VCaP (cell line): ENCODE data around the gene KCNQ2.

Experiments used
- H3K27ac ChIP-seq: fragments of 450-650 bp; 2 replicates; pipeline ENCODE4 v1.5.1; 2017
- TF ChIP-seq, protein P1 (sequence below): fragments of 450-650 bp; conservative IDR thresholded peaks from 2 replicates; pipeline ENCODE4 v1.5.1; 2017; ENCODE audit warnings: mild to moderate bottlenecking, moderate library complexity

The KCNQ2 gene

DNA sequence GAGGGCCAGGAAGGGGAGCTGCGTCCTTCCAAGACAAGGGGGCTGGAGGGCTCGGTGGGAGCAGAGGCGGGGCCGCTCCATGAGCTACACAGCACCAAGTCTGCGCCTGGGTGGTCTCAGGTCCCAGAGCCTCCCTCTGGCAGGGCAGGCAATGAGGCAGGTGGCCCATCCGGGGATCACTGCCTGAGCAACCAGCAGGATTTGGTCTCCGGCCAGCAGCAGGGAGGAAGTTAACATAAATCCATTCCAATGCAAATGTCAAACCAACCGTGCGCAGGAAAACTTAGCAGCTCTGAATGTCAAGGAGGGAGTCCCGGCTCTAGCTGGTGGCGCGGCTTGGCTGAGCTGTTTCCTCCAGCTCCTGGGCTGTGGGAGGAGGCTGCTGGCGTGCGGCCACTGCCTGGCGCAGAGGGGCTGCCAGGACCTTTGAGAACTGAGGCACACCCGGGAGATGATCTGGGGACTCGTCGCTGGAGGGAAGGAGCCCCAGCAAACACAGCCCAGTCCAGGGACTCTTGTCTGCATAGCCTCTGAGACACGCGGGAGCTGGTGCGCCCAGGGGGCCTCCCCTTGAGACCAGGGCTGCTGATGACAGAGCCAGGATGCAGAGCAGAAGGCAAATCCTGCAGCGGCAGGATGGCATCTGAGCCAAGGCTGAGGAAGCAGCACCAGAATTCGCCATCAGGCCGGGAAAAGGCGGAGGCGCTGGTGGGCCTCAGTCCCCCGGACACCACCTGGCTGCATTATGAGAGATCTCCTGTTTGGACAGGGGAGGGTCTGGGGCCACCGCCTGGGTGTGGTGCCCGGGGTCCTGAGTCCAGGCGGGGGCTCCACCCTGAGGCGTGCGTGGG, 78.2 kb downstream of the KCNQ2 start:
- no peak overlapping the region for H3K27ac ChIP-seq
- TF ChIP-seq, protein P1, sequence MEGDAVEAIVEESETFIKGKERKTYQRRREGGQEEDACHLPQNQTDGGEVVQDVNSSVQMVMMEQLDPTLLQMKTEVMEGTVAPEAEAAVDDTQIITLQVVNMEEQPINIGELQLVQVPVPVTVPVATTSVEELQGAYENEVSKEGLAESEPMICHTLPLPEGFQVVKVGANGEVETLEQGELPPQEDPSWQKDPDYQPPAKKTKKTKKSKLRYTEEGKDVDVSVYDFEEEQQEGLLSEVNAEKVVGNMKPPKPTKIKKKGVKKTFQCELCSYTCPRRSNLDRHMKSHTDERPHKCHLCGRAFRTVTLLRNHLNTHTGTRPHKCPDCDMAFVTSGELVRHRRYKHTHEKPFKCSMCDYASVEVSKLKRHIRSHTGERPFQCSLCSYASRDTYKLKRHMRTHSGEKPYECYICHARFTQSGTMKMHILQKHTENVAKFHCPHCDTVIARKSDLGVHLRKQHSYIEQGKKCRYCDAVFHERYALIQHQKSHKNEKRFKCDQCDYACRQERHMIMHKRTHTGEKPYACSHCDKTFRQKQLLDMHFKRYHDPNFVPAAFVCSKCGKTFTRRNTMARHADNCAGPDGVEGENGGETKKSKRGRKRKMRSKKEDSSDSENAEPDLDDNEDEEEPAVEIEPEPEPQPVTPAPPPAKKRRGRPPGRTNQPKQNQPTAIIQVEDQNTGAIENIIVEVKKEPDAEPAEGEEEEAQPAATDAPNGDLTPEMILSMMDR, result no peak

DNA sequence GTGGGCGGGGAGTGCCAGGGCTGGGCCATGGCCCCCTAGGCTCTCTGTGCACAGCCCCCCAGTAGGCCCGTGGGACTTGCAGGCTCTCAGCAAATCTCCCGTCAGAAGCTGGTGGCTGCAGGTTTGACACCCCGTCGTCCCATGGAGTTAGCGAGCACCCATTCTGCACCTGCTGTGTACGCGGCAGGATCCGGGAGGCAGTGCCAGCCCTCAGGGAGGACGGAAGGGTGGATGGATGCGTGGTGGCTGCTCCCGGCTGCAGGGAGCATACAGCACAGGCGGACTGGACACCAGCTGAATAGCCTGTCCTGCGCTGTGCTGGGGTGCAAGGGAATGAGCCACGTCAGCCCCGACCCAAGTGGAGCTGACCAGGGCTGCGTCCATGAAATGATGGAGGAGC, 78.9 kb downstream of the KCNQ2 start:
- TF ChIP-seq, protein P1, result no peak
- no peak overlapping the region for H3K27ac ChIP-seq

DNA sequence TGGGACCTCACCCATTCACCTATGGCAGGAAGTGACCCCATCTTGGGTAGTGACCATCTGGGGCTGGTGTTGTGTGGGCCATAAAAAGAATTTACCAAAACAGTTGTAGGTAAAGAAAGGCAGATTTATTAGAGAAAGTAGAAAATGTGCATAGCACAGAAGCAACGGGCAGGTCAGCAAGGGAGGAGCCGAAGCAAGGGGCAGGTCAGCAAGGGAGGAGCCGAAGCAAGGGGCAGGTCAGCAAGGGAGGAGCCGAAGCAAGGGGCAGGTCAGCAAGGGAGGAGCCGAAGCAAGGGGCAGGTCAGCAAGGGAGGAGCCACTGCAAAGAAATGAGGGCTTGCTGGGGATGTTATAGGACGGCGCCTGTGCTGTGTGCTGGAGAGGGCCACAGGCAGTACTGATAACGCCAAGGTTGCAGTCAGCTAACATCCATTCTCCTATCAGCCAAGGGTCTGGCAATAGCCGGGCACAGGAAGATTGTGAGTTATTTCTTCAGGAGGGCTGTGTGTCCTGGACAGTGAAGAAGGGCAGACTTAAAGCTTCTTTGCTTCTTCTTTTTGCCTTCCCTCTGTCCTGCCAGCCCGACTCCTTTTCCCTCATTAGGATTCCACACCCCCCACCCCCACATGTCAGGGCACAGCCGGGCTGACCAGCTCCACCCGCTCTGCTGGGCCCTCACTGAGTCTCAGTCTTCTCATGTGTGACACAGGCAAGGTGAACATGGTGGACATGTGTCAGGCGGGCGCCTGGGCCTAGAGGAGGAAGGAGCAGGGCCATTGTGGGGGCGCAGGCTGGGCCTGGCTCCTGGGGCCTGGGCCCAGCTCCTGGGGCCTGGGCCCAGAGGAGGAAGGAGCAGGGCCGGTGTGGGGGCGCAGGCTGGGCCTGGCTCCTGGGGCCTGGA, 79.7 kb downstream of the KCNQ2 start:
- no peak overlapping the region for H3K27ac ChIP-seq
- TF ChIP-seq, protein P1, result no peak

DNA sequence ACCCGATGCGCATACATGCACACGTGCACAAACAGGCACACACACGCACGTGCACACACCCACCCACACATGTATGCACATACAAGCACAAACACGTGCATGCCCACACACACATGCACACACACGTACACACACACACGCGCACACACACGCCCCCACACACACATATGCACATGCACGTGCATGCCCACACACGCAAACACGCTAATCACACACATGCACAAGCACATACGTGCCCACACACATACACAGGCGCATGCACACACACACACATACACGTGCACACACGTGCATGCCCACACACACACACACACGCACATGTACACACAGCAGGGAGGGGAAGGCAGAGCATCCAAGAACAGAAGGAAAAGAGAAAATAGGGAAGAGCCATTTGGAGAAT, 84.5 kb downstream of the KCNQ2 start:
- no peak overlapping the region for H3K27ac ChIP-seq
- TF ChIP-seq, protein P1, result no peak

DNA sequence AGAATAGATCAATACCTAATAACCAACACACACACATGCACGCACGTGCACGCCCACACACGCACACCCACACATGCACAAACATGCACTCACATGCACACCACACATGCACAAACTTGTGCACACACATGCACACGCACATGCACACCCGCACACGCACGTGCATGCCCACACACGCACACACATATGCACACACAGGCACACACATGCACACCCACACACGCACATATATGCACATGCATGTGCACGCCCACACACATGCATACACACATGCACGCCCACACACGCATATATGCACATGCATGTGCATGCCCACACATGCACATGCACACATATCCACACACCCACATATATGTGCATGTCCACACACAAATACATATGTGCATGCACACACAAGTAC, 85.1 kb downstream of the KCNQ2 start:
- H3K27ac ChIP-seq, result no peak overlapping the region

DNA sequence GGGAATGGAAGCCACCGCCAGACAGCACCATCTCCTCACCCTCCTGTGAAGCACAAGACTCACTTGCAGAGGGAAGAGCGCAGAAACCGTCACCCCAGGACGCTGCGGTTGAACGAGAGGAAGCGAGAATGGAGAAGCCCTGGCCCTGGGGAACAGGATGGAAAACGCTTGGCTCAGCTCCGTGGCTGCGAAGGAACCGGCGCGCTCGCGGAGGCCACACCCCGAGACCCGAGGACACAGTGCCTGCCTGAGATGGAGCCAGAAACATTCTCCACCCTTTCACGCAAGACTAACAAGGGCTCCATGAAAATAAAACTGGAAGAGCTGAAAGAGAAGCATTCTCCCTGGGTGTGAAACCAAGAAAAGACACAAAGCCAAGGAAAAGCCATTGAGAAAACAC, 86.0 kb downstream of the KCNQ2 start:
- H3K27ac ChIP-seq, result no peak overlapping the region
- TF ChIP-seq, protein P1, result no peak

More for the DNA sequence above, 85.1 kb downstream of the KCNQ2 start:
- TF ChIP-seq, protein P1, result no peak

DNA sequence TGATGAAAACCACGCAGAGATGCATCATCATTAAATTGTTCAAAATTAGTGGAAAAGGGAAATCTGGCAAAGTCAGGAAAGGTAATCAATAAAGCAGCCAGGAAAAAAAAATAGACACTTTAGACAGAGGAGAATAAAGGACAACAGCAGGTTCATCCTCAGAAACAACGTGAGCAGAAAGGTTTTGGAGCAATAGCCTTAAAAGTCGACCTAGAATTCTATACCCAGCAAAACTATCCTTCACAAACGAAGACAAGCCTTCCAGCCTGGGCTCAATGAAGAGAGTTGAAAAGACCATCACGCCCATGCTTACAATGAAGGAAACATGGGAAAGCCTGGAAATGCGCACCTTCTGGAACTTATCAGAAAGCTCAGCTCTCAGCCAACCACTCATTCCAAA, 86.6 kb downstream of the KCNQ2 start:
- no peak overlapping the region for H3K27ac ChIP-seq
- TF ChIP-seq, protein P1, result no peak
